Endothelial cell (in vitro differentiated cells): ENCODE measurements around the gene GSG1L. TPM values are rescaled to one million over a fixed set of nuclear protein-coding genes. Genes with fewer than 3 reads are reported as not detected.

Experiments
- DNase-seq: peaks from one replicate; pipeline ENCODE4 v3.0.0; 2021; ENCODE audit warnings: low spot score
- H3K27ac Mint-ChIP-seq: one replicate; pipeline ENCODE4 v1.8.0; 2021; ENCODE audit warnings: mixed read lengths, inconsistent platforms; ENCODE audit not compliant: unreplicated experiment
- H3K27me3 Mint-ChIP-seq: one replicate; pipeline ENCODE4 v1.8.0; 2021; ENCODE audit warnings: mild to moderate bottlenecking, moderate library complexity, mixed read lengths, inconsistent platforms; ENCODE audit not compliant: unreplicated experiment
- H3K36me3 Mint-ChIP-seq: one replicate; pipeline ENCODE4 v1.8.0; 2021; ENCODE audit warnings: mild to moderate bottlenecking, low read depth, mixed read lengths, inconsistent platforms; ENCODE audit not compliant: unreplicated experiment
- H3K4me1 Mint-ChIP-seq: one replicate; pipeline ENCODE4 v1.8.0; 2021; ENCODE audit warnings: mild to moderate bottlenecking, mixed read lengths, inconsistent platforms; ENCODE audit not compliant: unreplicated experiment
- H3K4me3 Mint-ChIP-seq: one replicate; pipeline ENCODE4 v1.8.0; 2021; ENCODE audit warnings: mild to moderate bottlenecking, mixed read lengths, inconsistent platforms; ENCODE audit not compliant: unreplicated experiment
- H3K9me3 Mint-ChIP-seq: one replicate; pipeline ENCODE4 v1.8.0; 2021; ENCODE audit warnings: mixed read lengths, inconsistent platforms; ENCODE audit not compliant: unreplicated experiment
- total RNA-seq: library from RNA; stranded (reverse); fragmentation: NEBNext Ultra II Directional; extraction: Animal tissue kit (Norgen Biotek cat#: 25700); gene quantifications from one replicate; pipeline ENCODE4 v1.2.1, GENCODE V29; 2021; ENCODE audit not compliant: unreplicated experiment
- TF ChIP-seq, protein P1 (sequence below): fragments of 200-600 bp; sonication (generic); IDR thresholded peaks from one replicate; pipeline ENCODE4 v1.5.0; 2021; ENCODE audit warnings: antibody characterized with exemption; ENCODE audit not compliant: unreplicated experiment

GSG1L gene
- total RNA-seq, 1 donor from 2014 or later = 0.38 TPM

DNA sequence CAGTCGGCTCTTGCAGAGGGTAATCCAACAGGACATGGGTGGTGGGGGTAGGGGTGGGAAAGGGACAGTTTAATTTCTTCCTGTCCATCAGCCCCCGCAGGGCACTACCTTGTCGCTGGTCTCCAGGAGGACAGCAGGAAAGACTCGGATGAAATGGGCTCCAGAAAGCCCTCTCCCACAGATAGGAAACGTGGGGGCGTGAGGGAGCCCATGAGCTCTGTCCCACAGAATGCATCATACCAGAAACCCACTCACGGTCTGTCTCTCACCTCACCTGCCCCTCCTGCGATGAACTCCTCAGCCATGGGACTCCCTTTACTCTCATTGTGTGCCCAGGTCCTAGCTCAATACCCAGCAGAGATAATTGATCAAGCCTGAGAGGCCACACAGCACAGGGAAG, 240.1 kb downstream of the GSG1L start:
- H3K4me3 Mint-ChIP-seq = no peak overlapping the region
- TF ChIP-seq, protein P1, sequence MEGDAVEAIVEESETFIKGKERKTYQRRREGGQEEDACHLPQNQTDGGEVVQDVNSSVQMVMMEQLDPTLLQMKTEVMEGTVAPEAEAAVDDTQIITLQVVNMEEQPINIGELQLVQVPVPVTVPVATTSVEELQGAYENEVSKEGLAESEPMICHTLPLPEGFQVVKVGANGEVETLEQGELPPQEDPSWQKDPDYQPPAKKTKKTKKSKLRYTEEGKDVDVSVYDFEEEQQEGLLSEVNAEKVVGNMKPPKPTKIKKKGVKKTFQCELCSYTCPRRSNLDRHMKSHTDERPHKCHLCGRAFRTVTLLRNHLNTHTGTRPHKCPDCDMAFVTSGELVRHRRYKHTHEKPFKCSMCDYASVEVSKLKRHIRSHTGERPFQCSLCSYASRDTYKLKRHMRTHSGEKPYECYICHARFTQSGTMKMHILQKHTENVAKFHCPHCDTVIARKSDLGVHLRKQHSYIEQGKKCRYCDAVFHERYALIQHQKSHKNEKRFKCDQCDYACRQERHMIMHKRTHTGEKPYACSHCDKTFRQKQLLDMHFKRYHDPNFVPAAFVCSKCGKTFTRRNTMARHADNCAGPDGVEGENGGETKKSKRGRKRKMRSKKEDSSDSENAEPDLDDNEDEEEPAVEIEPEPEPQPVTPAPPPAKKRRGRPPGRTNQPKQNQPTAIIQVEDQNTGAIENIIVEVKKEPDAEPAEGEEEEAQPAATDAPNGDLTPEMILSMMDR = no peak
- no peak for DNase-seq
- no peaks in the 10 kb centered on the region for H3K4me1 Mint-ChIP-seq
- peaks cover 1% of the 10 kb centered on the region for H3K27me3 Mint-ChIP-seq
- H3K27ac Mint-ChIP-seq = no peak overlapping the region
- no peaks in the 10 kb centered on the region for H3K36me3 Mint-ChIP-seq
- H3K9me3 Mint-ChIP-seq = no peaks in the 10 kb centered on the region

GRCh38 chr16:27822996-27823395, 240.5 kb downstream of the GSG1L start:
- TF ChIP-seq, protein P1 = no peak
- Mint-ChIP-seq H3K27me3 (peaks cover 1% of the 10 kb centered on the region), H3K4me3 (no peak overlapping the region), H3K9me3 (no peaks in the 10 kb centered on the region), H3K27ac (no peak overlapping the region), H3K36me3 (no peaks in the 10 kb centered on the region), H3K4me1 (no peaks in the 10 kb centered on the region)
- DNase-seq = no peak

GRCh38 chr16:27822529-27822928, 241.0 kb downstream of the GSG1L start:
- TF ChIP-seq, protein P1 = no peak
- no peak overlapping the region for H3K27ac Mint-ChIP-seq
- no peaks in the 10 kb centered on the region for H3K36me3 Mint-ChIP-seq
- H3K4me1 Mint-ChIP-seq = no peaks in the 10 kb centered on the region
- no peak overlapping the region for H3K4me3 Mint-ChIP-seq
- peaks cover 1% of the 10 kb centered on the region for H3K27me3 Mint-ChIP-seq
- no peak for DNase-seq
- no peaks in the 10 kb centered on the region for H3K9me3 Mint-ChIP-seq

DNA sequence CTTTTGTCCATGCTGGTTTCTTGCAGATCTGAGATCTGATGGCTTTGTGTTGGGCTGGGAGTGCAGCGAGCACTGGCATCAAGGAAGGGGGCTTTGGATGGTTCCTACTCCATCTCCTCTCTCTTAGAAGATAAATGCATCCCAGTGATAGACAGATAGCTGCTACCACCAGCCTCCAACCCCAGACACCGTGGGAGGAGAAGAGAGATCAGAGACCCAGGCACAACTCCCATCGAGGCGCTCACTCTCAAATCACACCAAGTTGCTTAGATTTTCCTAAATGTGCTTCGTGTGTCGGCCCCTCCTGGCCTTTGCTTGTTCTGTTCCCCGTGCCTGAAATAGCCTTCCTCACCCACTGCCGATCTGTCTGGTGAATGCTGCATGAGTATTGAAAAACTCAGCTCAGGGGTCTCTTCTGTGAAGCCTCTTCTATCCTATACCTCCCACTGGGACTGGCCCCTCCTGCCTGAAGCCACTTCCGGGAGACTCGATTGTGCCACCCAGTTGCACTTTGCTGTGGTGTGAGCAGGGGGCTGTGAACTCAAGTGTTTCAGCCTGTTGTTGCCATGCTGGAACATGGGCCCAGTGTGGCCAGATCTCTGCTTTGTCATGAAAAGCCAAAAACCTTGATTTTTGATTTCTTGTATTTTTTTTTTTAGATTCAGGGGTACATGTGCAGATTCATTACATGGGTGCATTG, 242.7 kb downstream of the GSG1L start:
- no peak for DNase-seq
- TF ChIP-seq, protein P1 = no peak
- no peaks in the 10 kb centered on the region for H3K9me3 Mint-ChIP-seq
- no peaks in the 10 kb centered on the region for H3K36me3 Mint-ChIP-seq
- no peak overlapping the region for H3K4me3 Mint-ChIP-seq
- H3K27me3 Mint-ChIP-seq = peaks cover 3% of the 10 kb centered on the region
- no peaks in the 10 kb centered on the region for H3K4me1 Mint-ChIP-seq
- H3K27ac Mint-ChIP-seq = no peak overlapping the region

- no peaks in the 10 kb centered on the region for H3K9me3 Mint-ChIP-seq
- H3K4me3 Mint-ChIP-seq = no peak overlapping the region
- peaks cover 3% of the 10 kb centered on the region for H3K27me3 Mint-ChIP-seq
- TF ChIP-seq, protein P1 = no peak
- no peaks in the 10 kb centered on the region for H3K4me1 Mint-ChIP-seq
- no peak for DNase-seq
- H3K27ac Mint-ChIP-seq = no peak overlapping the region
- H3K36me3 Mint-ChIP-seq = no peaks in the 10 kb centered on the region
These were observed 243.5 kb downstream of the GSG1L start for GRCh38 chr16:27819881-27820610.
